Esophagus muscularis mucosa (tissue), 3 donors: ENCODE results near the gene SPEG.

Source experiments
- POLR2A ChIP-seq: fragments of 450-650 bp; IDR thresholded peaks from one replicate; pipeline ENCODE4 v1.6.1; 2017; ENCODE audit warnings: antibody characterized with exemption, moderate library complexity, mild to moderate bottlenecking, low read depth
- POLR2AphosphoS5 ChIP-seq, 2 donors: sonication (generic); formaldehyde crosslinking; IDR thresholded peaks; one replicate each; pipeline ENCODE4 v1.6.1; 2017; ENCODE audit warnings: antibody characterized with exemption in 2 of 2
- TF ChIP-seq, protein P1 (sequence below), 3 experiments: fragments of 200-600 bp in 2 of 3; fragments of 450-650 bp in 1 of 3; sonication (generic) in 2 of 3; IDR thresholded peaks; one replicate each; pipeline ENCODE4 v1.5.1; 2017 to 2019; ENCODE audit warnings: antibody characterized with exemption in 3 of 3, mild to moderate bottlenecking in 2 of 3, moderate library complexity in 1 of 3

- TF ChIP-seq, protein P1, sequence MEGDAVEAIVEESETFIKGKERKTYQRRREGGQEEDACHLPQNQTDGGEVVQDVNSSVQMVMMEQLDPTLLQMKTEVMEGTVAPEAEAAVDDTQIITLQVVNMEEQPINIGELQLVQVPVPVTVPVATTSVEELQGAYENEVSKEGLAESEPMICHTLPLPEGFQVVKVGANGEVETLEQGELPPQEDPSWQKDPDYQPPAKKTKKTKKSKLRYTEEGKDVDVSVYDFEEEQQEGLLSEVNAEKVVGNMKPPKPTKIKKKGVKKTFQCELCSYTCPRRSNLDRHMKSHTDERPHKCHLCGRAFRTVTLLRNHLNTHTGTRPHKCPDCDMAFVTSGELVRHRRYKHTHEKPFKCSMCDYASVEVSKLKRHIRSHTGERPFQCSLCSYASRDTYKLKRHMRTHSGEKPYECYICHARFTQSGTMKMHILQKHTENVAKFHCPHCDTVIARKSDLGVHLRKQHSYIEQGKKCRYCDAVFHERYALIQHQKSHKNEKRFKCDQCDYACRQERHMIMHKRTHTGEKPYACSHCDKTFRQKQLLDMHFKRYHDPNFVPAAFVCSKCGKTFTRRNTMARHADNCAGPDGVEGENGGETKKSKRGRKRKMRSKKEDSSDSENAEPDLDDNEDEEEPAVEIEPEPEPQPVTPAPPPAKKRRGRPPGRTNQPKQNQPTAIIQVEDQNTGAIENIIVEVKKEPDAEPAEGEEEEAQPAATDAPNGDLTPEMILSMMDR (IDR thresholded peaks at IDR 0.05), result no peak
- TF ChIP-seq POLR2A, result no peak
- TF ChIP-seq POLR2AphosphoS5 (IDR thresholded peaks at IDR 0.05), result no peak
Measured at GRCh38 chr2:219499555-219499954, 64.9 kb downstream of the SPEG start.
